HG03521 (cell line): Measurements from ENCODE around the gene BMPR2.
"Not testable (repeated sequence)": the region's sequence is repeated elsewhere in the genome, so short reads cannot be mapped to it uniquely, and the experiment has no call there.

Experiments
- ATAC-seq: cut with Tn5 transposase; IDR thresholded peaks from one replicate; pipeline ENCODE4 v1.9.1; 2021; ENCODE audit warnings: mild to moderate bottlenecking, moderate library complexity; ENCODE audit not compliant: unreplicated experiment

Gene BMPR2

DNA sequence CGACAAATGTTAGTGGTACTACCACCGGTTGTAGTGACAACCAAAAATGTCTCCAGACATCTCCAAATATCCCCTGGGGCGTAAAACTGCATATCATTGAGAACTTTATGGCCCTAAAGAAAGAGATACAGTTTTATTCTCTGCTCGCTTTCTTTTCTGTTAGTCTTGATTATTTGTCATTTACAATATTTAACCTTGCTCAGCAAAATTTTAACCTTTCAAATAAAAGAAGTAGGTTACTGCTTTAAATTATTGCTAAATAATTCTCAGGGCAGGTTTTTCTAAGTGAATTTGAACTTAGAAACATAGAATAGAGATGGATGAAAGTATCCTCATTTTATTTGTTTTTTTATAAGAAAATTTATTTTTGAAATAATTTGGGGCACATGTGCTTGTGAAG, 67.9 kb downstream of the BMPR2 start:
- no peak for ATAC-seq

GRCh38 chr2:202449344-202449743, 73.2 kb downstream of the BMPR2 start:
- no peak for ATAC-seq

DNA sequence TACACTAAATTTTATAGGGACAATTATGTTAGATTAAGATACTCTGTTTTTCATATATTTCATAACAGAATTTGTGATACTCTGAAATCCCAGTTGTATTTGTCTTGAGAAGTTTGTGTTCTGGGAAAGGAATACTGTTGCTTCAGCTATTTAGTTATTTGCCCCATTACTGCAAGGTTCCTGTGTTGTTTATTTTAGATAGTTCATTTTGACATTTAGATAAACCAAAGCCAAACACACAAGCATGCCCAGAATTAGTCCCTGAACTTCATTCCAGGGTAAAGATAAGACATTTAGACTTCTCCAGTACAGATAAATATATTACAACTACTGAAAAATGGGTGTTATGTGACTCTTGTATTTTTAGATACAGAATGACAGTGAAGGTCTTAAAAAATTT, 74.7 kb downstream of the BMPR2 start:
- no peak for ATAC-seq

DNA sequence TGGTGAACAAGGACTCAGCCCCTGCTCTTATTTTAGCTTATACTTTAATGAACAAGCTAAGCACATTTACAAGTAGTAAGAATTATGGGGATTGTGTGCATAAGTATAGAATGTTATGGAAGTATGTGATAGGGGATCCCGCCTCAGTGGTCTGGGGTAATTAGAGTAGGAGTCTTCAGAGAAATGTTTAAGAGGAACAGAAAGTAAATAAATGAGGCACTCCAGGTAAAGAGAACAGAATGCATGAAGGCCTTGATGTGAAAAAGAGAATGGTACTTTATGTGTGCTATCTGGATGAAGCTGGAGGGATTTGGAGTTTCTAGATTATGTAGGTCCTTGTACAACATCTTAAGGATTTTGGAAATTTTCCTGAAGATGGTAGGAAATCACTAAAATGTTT, 76.6 kb downstream of the BMPR2 start:
- no peak for ATAC-seq

DNA sequence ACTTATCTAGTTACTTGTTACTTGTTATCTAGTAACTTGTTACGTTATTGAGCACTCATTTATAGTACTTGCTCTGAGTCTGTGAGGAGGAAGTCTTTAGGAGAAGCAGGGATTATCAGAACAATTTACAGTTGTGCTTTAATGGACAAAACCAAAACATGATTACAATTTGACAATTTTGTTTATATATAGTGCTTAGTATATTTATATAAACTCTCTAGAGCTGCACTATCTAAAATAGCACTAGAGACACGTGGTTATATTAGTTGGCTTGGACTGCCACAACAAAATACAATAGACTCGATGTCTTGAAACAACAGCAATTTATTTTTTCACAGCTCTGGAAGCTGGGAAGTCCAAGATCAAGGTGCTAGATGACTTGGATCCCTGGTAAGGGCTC, 78.4 kb downstream of the BMPR2 start:
- ATAC-seq = no peak

DNA sequence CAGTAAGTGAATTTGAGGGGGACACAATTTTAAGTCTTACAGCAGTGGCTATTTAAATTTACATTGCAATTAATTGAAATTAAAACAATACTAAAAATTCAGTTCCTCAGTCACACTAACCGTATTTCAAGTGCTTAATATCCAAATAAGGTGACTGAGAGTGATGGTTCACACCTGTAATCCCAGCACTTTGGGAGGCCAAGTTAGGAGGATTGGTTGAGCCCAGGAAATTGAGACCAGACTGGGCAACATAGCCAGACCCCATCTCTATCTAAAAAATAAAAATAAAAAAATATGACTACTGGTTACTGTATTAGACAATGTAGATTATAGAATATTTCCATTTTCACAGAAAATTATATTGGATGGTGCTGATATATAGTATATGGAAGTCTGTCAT, 79.0 kb downstream of the BMPR2 start:
- no peak for ATAC-seq

GRCh38 chr2:202460119-202460518, 84.0 kb downstream of the BMPR2 start:
- no peak for ATAC-seq

DNA sequence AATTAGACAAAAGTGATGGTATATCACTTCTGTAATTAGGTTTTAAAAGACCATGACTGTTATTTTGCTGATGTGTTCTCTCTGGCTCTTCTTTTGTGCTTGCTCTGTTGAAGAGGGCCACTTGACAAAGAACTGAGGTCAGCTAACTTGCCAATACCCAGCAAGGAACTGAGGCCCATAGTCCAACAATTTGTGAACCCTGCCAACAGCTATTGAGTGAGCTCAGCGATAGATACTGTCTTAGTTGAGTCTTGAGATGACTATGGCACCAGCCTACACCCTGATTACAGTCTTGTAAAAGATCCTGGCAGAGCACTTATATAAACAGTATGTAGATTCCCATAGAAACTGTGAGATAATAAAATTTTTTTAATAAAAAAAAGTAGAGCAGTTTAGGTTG, 103.0 kb downstream of the BMPR2 start:
- ATAC-seq = no peak

DNA sequence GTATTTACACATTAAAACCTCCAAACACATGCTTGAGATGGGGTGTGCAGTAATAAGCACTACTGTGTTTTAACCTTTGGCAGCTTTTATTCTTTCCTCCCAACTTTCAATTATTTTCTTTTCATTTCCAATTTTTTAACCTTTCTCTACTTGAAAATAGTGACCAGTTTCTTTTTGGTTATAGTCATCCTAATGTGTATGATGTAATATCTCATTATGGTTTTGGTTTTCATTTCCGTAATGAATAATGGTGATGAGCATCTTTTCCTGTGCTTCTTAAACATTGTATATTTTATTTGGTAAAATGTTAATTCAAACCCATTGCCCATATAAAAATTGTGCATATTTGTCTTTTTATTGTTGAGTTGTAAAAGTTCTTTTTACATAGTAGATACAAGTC, 103.5 kb downstream of the BMPR2 start:
- ATAC-seq = no peak

- no peak for ATAC-seq
Measured at GRCh38 chr2:202486351-202486750, 110.2 kb downstream of the BMPR2 start.

GRCh38 chr2:202488671-202489070, 112.5 kb downstream of the BMPR2 start:
- ATAC-seq = no peak

DNA sequence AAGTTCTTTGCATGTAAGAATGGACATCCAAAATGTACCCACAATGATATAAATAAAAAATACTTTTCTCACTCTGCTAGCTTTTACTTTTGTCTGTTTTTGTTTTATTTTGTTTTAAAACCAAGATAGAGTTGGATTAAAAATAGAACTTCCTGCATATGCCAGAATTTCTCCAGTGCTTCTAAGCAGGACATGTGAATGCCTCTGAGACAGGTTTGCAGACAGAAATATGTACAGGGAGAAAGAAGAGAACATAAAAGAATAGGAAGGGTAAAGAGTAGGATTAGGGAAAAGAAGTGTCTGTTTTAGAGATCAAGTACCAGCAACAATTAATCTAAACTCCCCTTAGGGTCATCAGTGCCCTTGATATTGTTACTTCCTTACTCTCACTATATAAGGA, 114.4 kb downstream of the BMPR2 start:
- ATAC-seq = no peak

- ATAC-seq = no peak
Measured at GRCh38 chr2:202491514-202491913, 115.4 kb downstream of the BMPR2 start.

DNA sequence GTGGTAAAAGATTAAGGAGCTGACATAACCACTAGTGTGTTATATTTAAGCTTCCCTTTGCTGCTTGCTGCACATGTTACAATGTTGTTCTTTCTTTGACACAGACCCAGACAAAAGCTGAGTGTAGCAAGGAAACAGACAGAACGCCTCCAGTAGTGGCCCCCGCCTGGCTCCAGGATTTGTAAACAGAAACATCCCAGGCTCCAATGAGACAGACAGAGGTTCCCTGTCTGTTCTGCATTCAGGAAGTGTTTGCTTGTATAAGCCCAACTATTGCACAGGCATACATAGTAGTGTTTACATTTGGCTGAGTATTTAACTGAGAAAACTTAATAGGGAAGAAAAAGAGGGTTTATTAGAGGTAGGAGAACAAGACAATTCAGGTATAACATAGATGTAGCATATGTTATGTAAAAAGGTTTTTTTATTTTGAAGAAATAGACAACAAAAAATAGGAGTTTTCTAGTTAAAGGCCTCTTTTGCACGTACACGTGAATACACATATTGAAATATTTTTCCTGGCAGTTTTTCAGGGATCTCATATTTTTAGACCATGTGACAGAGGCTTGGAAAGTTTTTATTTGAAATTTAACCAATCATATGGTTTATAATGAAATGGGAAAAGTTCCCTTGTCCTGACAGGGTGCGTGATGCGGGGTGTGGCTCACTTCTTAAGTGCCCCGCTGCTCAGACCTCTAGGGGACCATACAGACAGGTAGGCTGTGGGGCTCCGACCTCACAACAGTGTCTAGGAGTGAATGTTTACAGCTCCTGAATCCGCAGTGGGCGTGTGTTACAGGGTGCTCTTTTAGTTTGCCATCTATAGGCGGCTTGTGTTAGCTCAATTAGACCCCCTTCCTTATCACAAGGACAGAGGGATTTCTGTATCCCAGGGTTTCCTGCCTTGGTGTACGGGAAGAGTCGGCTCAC, 118.4 kb downstream of the BMPR2 start:
- no peak for ATAC-seq

DNA sequence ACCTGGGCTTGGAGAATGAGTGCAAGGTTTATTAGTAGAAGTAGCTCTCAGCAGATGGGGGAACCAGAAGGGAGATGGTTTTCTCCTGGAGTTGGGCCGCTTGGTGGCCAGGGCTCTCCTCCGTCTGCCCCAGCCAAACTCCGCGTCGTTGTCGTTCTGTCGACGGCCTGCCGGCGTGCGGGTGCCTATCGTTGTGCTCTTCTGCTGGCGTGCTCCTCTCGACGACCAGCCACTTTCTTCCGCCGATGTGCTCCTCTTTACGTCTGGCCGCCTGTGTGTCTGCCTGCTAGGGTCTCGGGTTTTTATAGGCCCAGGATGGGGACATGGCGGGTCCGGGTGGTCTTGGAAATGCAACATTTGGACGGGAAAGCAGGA, 119.1 kb downstream of the BMPR2 start:
- ATAC-seq = no peak

DNA sequence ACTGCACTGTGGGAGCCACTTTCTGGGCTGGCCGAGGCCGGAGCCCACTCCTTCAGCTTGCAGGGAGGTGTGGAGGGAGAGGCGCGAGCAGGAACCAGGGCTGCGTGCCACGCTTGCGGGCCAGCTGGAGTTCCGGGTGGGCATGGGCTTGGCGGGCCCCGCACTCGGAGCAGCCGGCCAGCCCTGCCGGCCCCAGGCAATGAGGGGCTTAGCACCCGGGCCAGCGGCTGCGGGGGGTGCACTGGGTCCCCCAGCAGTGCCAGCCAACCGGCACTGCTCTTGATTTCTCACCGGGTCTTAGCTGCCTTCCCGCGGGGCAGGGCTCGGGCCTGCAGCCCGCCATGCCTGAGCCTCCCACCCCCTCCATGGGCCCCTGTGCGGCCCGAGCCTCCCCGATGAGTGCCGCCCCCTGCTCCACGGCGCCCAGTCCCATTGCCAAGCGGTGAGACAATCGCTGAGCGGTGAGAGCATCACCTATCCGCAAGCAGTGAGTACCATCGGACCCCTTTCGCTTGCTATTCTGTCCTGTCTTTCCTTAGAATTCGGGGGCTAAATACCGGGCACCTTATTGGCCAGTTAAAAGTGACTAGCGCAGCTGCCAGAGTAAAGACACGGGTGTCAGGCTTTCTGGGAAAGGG, 120.8 kb downstream of the BMPR2 start:
- not testable (repeated sequence) for ATAC-seq

- not testable (repeated sequence) for ATAC-seq
Measured at GRCh38 chr2:202497473-202497866, 121.3 kb downstream of the BMPR2 start.

- not testable (repeated sequence) for ATAC-seq
Measured at GRCh38 chr2:202499841-202500240, 123.7 kb downstream of the BMPR2 start.

DNA sequence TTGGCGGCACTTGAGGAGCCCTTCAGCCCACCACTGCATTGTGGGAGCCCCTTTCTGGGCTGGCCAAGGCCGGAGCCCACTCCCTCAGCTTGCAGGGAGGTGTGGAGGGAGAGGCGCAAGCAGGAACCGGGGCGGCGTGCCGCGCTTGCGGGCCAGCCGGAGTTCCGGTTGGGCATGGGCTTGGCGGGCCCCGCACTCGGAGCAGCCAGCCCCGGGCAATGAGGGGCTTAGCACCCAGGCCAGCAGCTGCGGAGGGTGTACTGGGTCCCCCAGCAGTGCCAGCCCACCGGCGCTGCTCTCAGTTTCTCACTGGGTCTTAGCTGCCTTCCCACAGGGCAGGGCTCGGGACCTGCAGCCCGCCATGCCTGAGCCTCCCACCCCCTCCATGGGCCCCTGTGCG, 127.1 kb downstream of the BMPR2 start:
- not testable (repeated sequence) for ATAC-seq

- no peak for ATAC-seq
Measured at GRCh38 chr2:202508686-202509085, 132.6 kb downstream of the BMPR2 start.

GRCh38 chr2:202510911-202511310, 134.8 kb downstream of the BMPR2 start:
- ATAC-seq = no peak

DNA sequence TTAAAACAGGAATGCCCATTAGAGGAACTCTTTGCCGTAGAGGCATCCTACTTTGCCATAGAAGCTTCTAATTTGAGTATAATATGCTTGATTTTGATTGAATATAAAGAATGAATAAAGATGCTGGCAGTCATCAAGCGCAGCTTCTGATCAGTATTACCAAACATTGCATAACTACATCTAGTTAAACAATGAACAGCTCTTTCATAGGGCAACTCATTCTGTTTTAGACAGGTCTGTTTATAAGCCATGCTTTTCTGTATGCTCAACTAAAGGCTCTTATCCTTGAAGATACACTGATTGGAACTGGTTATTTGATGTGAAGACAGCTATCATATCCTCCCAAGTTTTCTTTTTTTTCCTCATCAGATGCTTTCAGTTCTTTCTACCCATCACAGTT, 136.0 kb downstream of the BMPR2 start:
- ATAC-seq = no peak
